Measurements from ENCODE around the gene PLBD1. TPM values are rescaled to one million over a fixed set of nuclear protein-coding genes. Genes with fewer than 3 reads are reported as not detected.

The PLBD1 gene
- total RNA-seq, 1 donor from 2014 or later, result 9.0 TPM

GRCh38 chr12:14505626-14506596 is 61.8 kb downstream of the PLBD1 start:
- DNase-seq (ENCODE audit: low read depth), result no peak

DNA sequence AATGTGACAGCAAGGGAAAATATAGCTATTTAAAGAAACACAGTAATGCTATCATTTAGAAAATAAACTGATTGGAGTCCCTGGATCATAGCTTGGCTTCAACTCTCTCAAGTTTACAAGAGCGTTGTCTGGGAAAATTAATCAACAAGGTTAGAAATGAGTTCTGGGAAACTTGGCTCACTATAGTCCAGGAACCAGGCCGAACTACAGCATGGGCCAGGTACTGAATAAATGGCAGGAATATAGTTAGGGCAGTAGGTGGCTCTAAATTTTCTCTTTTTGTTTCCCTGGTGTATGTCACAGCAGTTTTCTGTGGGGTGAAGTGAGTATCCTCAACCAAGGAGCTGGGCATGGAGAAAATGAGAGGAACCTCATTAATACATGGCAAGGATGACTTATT is 72.4 kb downstream of the PLBD1 start:
- DNase-seq (ENCODE audit: low read depth), result no peak

DNA sequence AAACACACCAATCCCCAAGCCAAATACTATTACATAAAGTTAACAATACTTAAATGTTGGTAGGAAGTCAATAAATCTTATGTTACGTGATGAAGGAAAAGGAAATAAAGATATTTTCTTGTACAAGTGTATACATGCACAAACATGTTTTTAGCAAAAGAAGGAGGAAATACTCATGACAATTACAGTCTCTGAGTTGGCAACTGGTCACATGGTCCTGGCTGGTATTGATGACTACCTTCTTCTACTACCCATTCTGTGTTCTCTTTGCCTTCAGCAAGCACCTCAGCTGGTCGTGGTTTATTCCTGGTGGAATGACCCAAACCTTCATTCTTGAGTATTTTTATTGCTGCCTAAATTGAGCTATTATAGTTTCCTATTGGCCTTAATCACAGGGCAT is 84.8 kb downstream of the PLBD1 start:
- no peak for DNase-seq (ENCODE audit: low read depth)

- no peak for DNase-seq (ENCODE audit: low read depth)
These were observed 85.3 kb downstream of the PLBD1 start for GRCh38 chr12:14482361-14482760.

DNA sequence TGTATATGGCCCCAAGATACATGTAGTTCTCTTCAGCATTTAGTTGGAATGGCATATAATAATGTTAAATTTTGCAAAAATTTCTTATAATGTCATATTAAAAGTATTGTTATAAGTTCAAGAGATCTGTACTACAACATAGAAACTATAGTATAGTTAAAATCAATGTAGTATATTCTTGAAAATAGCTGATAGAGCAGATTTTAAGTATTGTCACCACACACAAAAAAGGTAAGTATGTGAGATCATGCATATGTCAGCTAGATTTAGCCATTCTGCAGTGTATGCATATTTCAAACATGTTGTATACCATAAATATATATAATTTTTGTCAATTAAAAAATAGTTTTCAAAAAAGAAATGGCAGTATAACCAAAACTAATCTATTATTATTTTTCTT is 86.5 kb downstream of the PLBD1 start:
- no peak for DNase-seq (ENCODE audit: low read depth)

GRCh38 chr12:14479004-14479403 is 88.7 kb downstream of the PLBD1 start:
- no peak for DNase-seq (ENCODE audit: low read depth)

DNA sequence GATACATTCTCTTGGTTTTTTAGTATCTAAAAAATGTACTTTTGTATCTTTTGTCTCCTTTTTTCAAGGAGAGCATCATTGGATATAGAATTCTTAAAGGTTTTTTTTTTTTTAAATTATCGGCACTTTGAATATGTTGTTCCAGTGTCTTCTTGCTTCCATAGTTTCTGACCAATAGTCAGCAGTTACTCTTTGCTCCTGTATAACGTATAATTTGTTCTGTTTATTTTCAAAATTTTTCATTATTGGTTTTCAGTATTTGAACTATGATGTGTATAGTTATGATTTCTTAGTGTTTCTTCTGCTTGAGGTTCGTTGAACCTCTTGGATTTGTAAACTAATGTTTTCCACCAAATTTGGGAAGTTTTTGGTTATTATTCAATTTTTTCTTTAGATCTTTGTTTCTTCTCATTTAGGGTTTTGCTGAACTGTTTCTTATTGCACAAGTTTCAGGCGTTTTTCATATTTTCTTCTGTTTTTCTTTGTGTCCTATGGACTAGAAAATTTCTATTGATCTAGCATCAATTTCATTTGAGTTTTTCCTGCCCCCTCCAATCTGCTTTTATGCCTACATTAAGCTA is 93.9 kb downstream of the PLBD1 start:
- DNase-seq (ENCODE audit: low read depth), result peak; percentile 48

DNA sequence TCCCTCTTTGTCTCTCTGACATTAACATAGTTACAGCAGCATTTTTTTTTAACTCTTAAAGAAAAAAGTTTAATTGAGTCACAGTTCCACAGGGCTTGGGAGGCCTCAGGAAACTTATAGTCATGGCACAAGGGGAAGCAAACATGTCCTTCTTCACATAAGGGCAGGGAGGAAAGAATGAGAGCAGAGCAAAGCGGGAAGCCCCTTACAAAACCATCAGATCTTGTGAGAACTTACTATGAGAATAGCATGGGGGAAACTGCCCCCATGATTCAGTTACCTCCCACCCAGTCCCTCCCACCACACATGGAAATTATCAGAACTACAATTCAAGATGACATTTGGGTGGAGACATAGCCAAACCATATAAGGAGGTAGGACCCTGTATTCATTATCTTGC is 96.2 kb downstream of the PLBD1 start:
- DNase-seq (ENCODE audit: low read depth), result no peak

GRCh38 chr12:14460212-14460841 is 107.4 kb downstream of the PLBD1 start:
- no peak for DNase-seq (ENCODE audit: low read depth)

DNA sequence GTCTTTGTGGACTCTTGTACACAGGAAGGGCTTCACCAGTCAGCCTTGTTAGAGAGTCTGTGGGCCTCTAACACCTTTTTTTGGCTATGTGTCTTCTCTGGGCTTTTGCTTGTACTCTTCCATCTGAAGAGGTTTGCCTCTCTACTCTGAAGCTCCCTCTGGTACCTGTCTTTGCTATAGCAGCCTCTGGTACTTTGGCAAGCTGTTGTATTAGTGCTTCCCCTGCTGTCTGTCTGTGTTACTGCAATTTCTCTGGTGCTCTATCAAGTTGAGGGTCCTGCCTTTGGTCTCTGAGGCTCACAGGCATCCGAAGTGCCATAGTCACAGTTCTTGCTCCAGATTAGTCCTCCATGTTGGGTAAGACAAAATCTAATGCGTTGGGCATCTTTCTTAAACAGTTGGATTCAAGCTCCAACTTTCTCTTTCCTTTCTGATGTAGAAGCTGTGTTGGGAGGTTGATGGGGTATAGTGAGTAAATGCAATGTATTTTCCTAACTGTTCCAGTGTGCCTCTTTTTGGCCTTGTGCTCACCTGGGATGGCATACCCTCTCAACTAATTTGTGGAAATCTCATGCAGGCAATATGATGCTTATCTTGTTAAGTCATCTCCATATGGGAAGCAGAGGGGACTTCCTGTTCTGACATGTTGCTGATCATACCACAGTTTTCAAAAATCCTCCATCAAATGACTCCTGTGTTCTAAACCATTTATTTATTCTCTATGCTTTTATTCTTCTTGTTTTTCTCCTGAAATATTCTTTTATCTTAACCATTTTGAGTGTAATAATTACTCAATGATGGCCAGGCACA is 113.4 kb downstream of the PLBD1 start:
- DNase-seq (ENCODE audit: low read depth), result peak; percentile 54

Other genes starting within 250 kb of the PLBD1 start
- 16.0 and 51.7 TPM in 2 replicates for gene ATF7IP, start 202.2 kb downstream of the PLBD1 start, total RNA-seq
- gene GUCY2C, start 128.7 kb upstream of the PLBD1 start, total RNA-seq, result not detected in 2 replicates
- 5.4 and 23.4 TPM in 2 replicates for gene WBP11, start 235.6 kb upstream of the PLBD1 start, total RNA-seq
- gene C12orf60, start 235.8 kb upstream of the PLBD1 start, total RNA-seq, result 1.2 and 2.3 TPM in 2 replicates
- 1.0 TPM in 1 of 2 replicates, not detected in the other for gene SMCO3, start 246.3 kb upstream of the PLBD1 start, total RNA-seq